Measurements from ENCODE around the gene ALG1L2.
"Not testable (repeated sequence)": the region's sequence is repeated elsewhere in the genome, so short reads cannot be mapped to it uniquely, and the experiment has no call there.

Gene ALG1L2

DNA sequence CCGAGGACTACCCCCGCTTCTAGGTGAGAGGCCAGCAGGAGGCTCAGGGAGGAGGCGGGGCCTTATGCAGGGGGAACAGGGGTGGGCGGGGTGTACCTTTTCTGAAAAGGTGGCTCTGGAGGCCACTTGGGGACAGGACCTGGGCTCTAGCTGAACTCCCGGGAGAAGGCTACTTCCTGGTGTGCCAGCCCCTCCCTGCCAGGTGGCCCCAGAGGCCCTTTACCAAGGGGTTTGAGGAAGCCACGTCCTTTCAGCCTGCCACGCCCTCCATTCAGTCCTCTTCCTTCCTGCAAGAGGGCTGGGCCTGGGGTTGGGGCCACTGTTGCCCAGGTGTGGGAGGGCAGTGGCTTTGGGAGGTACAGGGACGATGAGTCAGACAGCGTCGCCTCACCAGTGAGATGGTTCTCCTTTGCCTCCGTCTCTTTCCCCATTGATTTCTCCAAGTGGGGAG, 12.9 kb downstream of the ALG1L2 start:
- not testable (repeated sequence) for DNase-seq

DNA sequence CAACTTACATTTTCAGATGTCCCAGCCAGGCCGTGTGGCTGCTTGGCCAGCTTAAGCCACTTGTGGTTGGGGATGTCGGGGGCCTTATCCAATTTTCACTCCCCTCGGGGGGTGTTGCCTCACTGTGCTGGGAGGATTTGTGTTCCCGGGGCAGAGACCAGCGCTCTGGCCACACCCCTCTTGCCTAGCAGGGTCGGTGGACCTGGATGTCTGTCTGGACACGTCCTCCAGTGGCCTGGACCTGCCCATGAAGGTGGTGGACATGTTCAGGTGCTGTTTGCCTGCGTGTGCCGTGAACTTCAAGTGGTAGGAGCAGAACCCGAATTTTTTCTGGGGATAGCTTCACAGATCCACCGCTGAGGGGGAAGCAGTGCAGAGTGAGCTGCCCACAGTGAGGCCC, 14.2 kb downstream of the ALG1L2 start:
- DNase-seq = not testable (repeated sequence)

DNA sequence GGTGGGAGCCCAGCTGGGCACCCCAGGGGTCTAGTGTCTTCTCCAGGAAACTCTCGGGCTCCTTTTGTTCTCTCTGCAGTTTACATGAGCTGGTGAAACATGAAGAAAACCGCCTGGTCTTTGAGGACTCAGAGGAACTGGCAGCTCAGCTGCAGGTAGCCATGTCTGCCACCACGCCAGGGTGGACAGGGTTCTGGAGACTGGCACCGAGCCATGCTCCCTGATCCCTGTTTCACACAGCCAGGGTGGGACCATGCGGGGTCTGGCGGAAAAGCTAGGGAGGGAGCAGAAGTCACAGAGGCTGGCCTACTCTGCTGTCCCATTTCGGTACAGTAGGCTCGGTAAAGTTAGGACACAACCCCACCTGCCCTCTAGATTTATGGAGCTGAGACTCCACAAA, 15.5 kb downstream of the ALG1L2 start:
- DNase-seq = not testable (repeated sequence)

DNA sequence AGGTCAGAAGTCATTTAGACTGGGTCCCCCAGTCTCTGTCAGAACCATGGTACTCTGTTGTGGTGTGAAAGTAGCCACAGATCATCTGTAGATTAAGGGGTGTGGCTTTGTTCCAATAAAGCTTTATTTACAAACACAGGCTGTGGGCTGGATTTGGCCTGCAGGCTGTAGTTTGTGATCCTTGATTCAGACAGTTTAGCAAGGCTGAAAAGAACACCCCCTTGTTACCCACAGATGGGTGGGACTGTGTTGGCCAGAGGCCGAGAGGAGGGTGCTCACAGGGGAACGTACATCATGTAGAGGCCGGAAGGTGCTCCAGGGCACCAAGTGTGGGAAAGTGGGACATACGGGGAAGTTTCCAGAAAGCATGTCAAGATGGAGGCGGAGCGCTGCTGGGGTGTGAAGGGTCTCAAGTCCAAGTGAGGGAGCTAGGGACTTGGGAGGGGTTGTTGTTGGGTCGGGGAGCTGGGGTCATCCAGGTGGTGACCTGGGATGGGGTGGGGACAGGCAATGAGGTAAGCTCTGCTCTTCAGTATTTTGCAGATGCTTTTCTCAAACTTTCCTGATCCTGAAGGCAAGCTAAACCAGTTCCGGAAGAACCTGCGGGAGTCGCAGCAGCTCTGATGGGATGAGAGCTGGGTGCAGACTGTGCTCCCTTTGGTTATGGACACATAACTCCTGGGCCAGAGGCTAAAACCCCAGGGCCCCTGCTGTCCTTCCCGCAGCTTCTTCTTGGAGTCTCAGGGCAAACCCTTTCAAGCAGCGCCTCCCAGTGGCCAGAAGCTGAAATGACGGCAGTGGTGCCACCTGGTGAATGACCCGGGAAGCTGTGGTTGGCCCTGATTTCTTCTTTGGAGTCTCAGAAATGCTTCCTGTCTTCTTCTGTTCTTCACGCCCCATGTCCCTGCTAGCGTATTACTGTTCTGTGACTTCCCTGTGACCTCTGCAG, 16.3 kb downstream of the ALG1L2 start:
- not testable (repeated sequence) for DNase-seq

DNA sequence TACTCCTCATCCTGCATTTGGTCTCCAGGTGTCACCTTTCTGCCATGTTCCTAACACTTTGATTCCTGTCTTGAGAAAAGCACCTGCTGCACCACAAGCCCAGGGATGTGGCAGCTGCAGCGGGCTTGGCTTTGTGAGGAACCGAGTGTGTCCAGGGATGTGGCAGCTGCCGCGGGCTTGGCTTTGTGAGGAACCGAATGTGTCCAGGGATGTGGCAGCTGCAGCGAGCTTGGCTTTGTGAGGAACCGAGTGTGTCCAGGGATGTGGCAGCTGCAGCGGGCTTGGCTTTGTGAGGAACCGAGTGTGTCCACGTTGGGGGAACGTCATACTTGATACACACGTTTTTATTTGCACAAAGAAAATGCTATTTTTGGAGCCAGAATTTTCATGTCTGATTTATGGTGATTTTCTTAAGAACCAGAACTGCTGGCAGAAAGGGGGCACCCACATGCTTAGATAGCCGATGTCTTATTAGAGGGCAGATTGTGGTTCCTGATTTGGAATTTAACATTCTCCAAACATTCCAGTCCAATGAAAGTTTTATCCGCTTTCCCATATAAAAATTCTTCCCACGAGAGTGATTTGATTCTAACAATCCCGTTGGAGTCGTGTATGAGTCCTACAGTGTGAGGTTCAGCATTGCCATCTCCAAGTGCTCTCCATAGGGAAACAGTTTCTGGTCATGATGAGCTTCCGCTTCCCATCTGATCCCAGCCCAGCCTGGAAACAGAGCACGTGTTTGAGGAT, 17.2 kb downstream of the ALG1L2 start:
- not testable (repeated sequence) for DNase-seq

DNA sequence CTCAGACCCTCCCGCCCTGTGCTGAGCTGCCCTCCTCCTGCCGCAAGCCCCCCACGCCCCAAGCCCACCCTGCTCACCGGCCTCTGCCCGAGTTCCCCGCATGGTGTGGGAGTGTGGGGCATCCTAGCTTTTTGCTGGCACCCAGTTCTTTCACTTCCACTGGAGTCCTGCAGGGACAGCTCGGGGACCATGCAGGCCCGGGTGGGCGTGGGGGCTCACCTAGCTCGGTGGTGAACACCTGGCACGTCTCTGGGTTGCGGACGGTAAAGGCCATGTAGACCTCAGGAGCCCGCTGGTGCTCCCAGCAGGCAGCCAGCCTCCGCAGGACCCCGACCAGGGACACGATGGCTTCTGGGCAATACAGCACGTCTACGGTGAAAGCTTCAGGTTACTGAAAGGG, 20.9 kb downstream of the ALG1L2 start:
- DNase-seq = not testable (repeated sequence)

DNA sequence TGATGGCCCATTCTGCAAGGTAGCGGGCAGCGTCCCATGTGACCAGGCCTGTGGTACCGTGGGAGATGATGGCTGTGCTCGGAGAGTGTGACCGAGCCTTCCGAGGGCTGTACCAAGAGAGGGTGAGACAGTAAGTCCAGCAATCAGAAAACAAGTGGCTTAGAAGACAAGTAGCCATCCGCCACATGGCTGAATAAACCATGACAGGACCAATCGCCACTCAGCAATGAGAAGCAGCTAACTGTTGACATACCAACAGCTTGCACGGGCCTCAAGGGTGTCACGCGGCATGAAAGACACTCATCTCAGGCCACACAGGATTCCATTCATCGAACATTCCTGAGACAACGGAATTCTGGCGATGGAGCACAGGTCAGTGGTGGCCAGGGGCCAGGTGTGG, 22.6 kb downstream of the ALG1L2 start:
- not testable (repeated sequence) for DNase-seq

DNA sequence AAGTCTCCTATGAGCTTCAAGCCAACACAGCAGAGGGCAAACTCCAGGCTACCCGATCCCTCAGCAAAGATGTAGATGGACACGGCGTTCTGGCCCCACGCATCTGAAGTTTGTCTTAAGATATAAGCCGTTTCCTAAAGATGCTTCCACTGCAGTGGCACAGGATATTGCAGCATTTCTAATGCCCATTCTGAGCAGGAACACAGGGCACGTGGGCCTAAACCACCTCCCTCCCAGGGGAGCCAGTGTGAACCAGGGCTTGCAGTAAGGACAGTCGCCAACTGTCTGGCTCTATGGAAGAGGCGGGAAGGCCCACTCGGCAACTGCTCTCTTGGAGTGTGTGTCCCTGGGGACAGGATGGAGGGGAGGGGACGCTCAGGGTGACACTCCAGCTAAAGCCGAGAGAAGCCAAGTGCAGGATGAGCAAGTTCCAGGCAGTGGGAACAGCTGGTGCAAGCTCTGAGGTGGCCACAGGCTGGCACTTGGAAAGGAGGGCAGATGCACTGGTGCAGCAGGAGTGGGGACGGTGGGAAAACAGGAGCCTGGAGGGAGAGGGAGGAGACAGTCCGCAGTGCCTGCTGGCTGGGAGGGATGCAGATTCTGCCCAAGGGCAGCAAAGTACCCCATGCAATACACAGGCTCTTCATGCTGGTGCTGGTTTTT, 25.8 kb downstream of the ALG1L2 start:
- not testable (repeated sequence) for DNase-seq

DNA sequence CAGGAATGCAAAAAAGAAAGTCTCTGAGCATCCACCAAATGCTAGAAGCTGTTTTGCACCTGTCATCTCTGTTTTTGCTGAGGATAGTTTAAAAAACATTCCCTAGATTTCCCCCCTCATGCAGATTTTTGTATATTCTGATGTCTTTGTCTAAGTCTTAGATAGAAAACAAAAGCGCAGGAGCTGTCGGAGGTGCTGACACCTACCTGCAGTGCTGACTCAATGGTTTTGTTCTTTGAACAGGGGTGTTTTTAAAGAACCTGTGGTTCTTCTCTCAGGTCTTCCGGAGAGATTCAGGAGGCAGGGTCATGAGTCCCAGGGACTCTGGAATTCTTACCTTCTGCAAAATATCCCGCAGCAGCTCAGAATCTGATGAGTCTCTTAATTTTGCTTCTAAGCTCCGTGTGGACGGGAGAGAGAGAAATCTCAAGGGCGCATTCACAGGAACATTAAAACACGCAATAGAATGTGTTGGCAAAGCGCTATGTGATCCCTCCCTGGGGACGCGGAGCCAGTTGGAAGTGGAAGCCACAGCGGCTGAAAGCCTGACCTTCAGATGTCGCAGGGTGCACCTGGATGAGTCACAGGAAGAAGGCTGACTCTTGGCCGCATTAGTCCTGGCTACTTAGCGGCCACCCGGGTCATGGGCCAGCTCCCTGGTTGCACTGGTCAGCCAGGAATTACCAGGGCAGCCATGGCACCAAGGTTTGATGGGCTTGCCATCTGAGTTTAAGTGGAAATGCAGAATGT, 27.4 kb downstream of the ALG1L2 start:
- not testable (repeated sequence) for DNase-seq

DNA sequence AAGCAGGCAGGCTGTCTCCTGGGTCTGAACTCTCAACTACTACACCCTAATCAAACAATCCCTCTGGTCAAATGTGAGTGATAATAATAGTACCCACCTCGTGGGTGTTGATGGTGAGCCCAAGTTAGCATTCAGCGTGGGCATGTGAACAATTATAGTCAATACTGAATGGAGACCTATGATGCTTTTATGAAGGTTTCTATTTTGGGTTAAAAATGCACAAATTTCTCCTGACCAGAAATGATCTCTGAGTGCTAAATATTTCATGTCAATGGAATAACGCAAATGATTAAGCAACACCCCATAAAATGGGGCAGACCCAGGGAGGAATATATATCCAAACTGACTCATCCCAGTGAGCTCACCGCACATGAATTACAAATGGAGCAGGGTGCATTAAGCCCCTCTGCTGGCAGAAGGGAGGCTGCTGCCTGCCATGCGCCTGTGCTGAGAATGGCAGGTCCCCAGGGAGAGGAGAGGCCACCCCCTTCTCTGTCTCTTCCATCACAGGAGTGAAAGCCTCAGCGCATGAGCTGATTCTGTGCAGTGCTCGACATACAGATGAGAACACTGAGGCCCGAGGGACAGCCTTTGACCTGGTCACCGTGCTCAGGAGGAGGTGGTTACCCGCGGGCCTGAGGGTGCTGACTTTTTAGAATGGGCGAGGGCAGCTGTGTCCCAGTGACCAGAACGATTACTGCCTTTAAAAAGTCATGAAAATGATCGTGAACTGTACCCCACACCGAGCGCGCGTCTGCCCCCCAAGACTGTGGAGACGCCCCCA, 28.9 kb downstream of the ALG1L2 start:
- DNase-seq = not testable (repeated sequence)

DNA sequence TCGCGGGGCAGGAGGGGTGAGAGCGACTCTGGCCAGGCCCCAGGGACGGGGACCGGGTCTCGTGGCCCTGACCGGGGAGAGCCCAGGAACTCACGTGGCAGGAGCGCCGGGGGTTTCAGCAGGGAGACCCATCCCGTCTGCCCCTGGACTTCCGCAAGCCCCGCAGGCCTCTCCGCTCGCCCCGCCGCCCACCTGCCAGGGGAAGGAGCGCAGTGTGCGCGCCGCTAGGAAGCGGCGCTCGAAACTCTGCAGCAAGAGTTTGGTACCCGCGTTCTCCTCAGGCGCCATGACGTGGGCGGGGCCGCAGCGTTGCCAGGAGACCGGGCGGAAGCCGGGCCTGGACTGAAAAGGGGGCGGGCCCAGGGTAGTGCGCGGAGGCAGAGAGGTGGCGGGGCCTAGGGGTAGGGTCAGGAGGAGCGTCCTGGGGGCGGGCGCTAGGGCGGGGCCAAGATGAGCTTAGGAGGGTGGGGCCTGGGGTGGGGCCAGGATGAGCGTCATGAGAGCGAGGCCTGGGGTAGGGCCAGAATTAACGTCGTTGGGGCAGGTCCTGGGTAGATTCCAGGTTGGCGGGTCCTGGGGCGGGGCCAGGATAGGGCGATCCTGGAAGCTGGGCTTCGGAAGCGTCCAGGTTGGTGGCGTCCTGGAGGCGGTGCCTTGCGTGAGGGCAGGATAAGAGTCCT, 29.7 kb downstream of the ALG1L2 start:
- peak; percentile 85 for DNase-seq

DNA sequence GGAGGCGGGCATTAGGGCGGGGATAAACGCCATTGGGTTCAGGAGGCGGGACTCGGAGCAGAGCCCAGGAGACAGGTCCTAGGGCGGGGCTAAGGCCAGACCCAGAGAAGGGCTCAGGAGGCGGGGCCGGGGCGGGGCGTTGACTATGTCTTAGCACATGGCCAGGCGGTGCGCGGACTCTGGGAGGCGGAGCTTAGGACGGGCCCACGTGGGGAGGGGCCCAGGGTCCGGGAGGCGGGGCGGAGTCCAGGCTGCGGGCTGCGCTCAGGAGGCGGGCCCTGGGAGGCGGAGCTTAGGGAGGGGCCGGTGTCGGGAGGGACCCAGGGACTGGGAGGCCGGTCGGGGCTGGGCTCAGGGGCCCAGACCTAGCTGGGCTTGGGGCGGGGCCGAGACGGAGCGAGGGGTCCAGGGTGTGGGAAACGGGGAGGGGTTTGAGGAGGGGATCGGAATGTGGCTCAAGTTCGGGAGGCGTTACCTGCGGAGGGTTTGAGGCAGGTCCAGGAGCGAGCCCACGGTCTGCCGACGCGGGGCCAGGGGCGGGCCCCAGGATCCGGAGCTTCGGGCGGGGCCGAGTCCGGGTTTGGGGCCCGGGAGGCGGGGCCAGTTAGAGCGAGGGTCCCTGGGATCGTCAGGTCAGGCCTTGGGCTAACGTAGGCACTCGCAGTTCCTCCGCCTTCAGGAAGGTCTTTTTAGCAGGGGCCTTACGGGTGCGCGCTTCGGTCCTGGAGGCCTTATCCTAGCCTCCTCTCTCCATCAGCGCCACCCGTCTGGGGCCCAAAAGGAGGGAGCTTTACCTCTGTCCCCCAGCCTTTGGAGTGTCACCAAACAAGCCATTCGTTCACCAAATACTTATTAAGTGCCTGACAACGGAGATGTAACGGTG, 30.5 kb downstream of the ALG1L2 start:
- DNase-seq = peak; percentile 70

DNA sequence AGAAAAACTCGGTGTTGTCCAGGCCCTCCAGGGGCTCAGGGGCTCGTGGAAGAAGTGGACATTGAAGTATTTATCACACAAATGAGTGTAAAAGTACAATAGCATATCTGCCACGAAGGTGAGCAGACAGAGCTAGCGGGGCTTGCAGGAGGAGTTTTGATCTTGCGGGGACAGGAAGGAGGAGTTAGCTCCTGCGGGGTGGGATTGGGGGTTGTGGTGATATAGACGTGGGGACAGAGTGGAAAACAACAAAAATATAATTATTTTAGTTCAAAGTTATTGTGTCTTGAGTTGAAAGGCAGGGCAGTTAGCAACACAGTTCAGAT, 31.1 kb downstream of the ALG1L2 start:
- not testable (repeated sequence) for DNase-seq

DNA sequence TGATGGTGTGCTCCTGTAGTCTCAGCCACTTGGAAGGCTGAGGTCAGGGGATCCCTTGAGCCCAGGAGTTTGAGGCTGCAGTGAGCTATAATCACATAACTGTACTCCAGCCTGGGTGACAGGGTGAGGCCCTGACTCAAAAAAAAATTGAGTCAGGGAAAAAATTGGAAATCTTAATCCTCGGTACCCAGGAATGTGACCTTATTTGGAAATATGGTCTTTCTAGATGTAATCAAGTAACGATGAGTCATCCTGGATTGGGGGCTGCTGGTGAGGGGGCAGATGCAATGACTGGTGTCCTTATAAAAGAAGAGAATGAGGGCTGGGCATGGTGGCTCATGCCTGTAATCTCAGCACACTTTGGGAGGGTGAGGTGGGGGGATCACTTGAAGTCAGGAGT, 33.8 kb downstream of the ALG1L2 start:
- not testable (repeated sequence) for DNase-seq

DNA sequence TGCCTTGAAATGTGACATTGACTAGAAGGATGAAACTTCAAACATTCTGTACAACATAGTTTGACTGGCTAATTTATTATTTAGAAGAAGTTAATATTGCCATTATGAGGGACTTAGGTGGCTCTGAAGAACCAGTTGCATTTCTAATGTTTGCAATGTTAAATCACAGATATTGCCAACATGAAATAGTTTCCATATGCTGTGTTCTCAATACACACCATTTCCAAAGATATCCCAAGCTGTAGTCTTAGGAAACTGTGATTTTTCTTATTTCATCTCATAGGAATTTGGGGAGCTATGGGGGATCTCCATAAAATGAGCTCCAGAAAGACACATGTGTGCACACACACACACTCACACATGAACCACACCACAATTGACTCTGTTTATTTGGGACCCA, 36.3 kb downstream of the ALG1L2 start:
- no peak for DNase-seq

DNA sequence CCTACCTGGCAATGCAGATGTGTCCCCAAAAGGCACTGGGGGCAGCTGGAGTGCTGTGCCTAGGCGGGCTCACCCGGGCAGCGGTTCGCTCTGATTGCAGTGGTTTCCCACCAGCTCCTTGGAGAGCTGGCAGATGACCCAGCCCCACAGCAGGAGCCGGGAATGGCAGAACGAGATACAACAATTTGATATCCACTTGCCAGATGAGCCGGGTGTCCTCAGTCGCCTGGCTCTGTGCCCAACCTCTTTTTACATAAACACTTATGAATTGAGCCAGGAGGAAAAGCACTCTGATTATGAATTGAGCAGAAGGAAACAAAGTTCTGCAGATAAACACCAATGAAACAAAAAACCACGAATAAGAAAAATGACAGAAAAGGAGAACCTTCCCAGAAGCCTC, 38.2 kb downstream of the ALG1L2 start:
- DNase-seq = peak; percentile 39

DNA sequence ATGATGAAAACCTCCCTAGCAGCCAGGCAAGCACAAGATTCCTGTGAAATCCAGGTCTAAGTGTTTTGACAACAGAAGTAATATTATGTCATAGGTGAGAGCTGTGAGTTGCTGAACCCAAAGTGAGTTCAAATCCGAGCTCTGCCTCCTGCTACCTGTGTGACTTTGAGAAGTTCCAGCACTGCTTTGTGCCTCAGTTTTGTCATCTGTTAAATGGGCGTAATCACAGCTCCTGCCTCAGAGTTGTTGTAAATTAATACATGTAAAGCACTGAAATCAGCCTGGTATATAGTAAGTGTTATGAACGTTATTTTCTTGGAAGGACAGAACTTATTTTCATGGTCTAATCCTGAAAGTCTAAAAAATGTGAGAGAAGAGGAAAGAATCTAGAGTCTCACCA, 38.7 kb downstream of the ALG1L2 start:
- DNase-seq = not testable (repeated sequence)

DNA sequence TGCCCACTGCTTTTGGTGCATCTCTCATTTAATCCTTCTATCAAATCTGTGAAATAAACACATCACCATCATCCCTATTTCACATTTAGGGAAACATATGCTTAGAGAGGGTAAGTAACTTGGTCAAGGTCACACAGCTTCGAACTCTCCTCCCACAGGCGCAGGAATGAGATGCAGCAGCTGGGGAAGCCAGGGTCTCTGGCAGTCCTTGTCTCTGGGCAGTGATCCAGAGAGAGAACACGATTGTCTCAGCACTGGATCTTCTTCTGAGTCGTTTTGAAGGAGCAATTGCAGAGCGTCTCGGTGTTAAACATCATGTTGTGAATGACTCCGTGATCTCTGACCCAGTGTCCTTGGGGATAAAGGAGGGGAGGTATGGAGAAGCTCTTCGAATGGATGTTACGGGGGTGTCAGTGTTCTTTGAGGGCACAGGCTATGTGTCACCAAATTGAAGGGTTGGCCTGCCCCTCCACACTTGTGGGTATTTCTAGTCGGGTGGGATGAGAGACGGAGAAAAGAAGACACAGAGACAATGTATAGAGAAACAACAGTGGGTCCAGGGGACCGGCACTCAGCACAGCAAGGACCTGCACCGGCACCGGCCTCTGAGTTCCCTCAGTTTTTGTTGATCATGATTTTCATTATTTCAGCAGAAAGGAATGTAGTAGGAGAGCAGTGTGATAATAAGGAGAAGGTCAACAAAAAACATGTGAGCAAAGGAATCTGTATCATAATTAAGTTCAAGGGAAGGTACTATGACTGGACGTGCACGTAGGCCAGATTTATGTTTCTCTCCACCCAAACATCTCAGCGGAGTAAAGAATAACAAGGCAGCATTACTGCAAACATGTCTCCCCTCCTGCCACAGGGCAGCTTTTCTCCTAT, 41.5 kb downstream of the ALG1L2 start:
- DNase-seq = not testable (repeated sequence)

DNA sequence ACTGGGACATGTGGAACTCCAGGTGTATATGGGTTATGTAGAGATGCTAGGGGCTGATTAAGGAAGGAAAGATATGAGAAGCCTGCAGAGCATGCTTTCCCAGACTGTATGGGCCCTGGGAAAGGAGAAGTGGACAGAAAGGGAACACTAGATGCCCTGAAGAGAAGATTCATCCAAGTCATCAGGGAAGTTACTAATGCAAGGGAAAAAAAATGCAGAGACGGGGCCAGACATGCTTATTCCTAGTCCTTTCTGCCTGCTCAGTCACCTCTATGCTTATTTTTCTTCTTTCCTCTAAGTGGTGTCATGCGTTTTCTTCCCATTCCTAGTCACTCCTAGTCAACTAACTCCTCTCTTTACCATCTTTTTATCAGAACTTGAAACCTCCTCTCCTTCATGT, 43.8 kb downstream of the ALG1L2 start:
- DNase-seq = not testable (repeated sequence)
